K562 (cell line): ENCODE measurements around the gene ATP23. TPM values are rescaled to one million over a fixed set of nuclear protein-coding genes. Genes with fewer than 3 reads are reported as not detected.

Source experiments
- ATAC-seq: fragments of 200-7000 bp; cut with Tn5 transposase; 3 replicates; pipeline ENCODE4 v1.9.1; 2020; ENCODE audit warnings: moderate library complexity
- BruUV-seq: library from RNA; stranded (reverse); fragments of 400-500 nt; replicated peaks from 2 replicates; lab custom pipeline; 2021; lab: Mats Ljungman, UMichigan
- CTCF ChIA-PET: fragments of 300-600 bp; formaldehyde crosslinking; extraction: SDS; loops from one replicate; lab custom pipeline; 2021; ENCODE audit warnings: low intra/inter-chr PET ratio; lab: Yijun Ruan, JAX
- POLR2A ChIA-PET: fragments of 300-600, 350-650 bp; sonication (Branson Sonifier 250); formaldehyde crosslinking; extraction: SDS; loops from one replicate; lab custom pipeline; 2021; ENCODE audit warnings: antibody characterized with exemption, inconsistent platforms; lab: Yijun Ruan, JAX
- DNase-seq, 4 experiments: peaks; one replicate each; pipeline versions ENCODE4 v3.0.0 to v3.0.0-alpha.2; 2011 to 2018; ENCODE audit warnings: low spot score in 3 of 4, mixed read lengths in 3 of 4; ENCODE audit errors: extremely low read depth in 1 of 4
- FAIRE-seq: peaks from 2 replicates; lab custom pipeline; 2011; peaks lifted over from hg19 to GRCh38; lab: Jason Lieb, UNC
- H2AFZ ChIP-seq: 2 replicates; pipeline ENCODE4 v1.6.0; 2011; ENCODE audit warnings: low read depth, low read length, control low read depth, inconsistent platforms
- H3K27ac ChIP-seq: fragments of 200-600 bp; 3 replicates; pipeline ENCODE4 v1.8.0; 2011; ENCODE audit warnings: low read depth, mild to moderate bottlenecking, control low read depth, inconsistent platforms, low read length, moderate library complexity, mixed read lengths; ENCODE audit errors: extremely low read depth
- H3K27me3 ChIP-seq, 2 experiments: fragments of 300-600 bp in 1 of 2; 2 replicates in 1 of 2; 3 replicates in 1 of 2; pipeline versions ENCODE4 v1.6.0 to v1.8.0; 2011; ENCODE audit warnings: inconsistent platforms in 2 of 2, low read length in 2 of 2, mild to moderate bottlenecking in 1 of 2, mixed read lengths in 1 of 2, moderate library complexity in 1 of 2; ENCODE audit not compliant: control insufficient read depth in 2 of 2, insufficient read depth in 2 of 2
- H3K36me3 ChIP-seq: fragments of 300-600 bp; 3 replicates; pipeline ENCODE4 v1.8.0; 2011; ENCODE audit warnings: mild to moderate bottlenecking, low read length, inconsistent platforms; ENCODE audit not compliant: control insufficient read depth, insufficient read depth
- H3K4me1 ChIP-seq, 2 experiments: fragments of 200-600 bp in 1 of 2; replicated peaks in 1 of 2; 2 replicates in 1 of 2; 3 replicates in 1 of 2; pipeline versions ENCODE4 v1.5.1 to v1.8.0; 2011; ENCODE audit warnings: inconsistent platforms in 2 of 2, low read length in 2 of 2, mild to moderate bottlenecking in 1 of 2, mixed read lengths in 1 of 2, moderate library complexity in 1 of 2; ENCODE audit not compliant: control insufficient read depth in 2 of 2, insufficient read depth in 2 of 2
- H3K4me2 ChIP-seq: 2 replicates; pipeline ENCODE4 v1.6.1; 2011; ENCODE audit warnings: low read length, control low read depth, inconsistent platforms, mixed read lengths; ENCODE audit not compliant: insufficient read depth
- H3K4me3 ChIP-seq: fragments of 200-600 bp; sonication (generic), shearing (Covaris generic); 2 replicates; pipeline ENCODE4 v1.5.1; 2016; ENCODE audit warnings: control low read depth, inconsistent platforms
- H3K79me2 ChIP-seq: fragments of 200-600 bp; 3 replicates; pipeline ENCODE4 v1.8.0; 2011; ENCODE audit warnings: low read length, inconsistent platforms; ENCODE audit not compliant: control insufficient read depth, insufficient read depth
- H3K9ac ChIP-seq, 2 experiments: 2 replicates each; pipeline versions ENCODE4 v1.6.0 to v1.6.1; 2011; ENCODE audit warnings: low read depth in 2 of 2, low read length in 2 of 2, control low read depth in 1 of 2, inconsistent platforms in 1 of 2, mild to moderate bottlenecking in 1 of 2, mixed read lengths in 1 of 2; ENCODE audit not compliant: insufficient read depth in 1 of 2
- H3K9me1 ChIP-seq: one replicate; pipeline ENCODE4 v1.6.0; 2011; ENCODE audit warnings: inconsistent platforms, mild to moderate bottlenecking, low read length, moderate library complexity; ENCODE audit not compliant: control insufficient read depth, insufficient read depth
- H3K9me3 ChIP-seq: replicated peaks from 2 replicates; pipeline ENCODE4 v1.5.1; 2011; ENCODE audit warnings: low read depth, low read length, inconsistent platforms; ENCODE audit not compliant: control insufficient read depth, insufficient read depth
- H4K20me1 ChIP-seq: replicated peaks from 2 replicates; pipeline ENCODE4 v1.6.1; 2011; ENCODE audit warnings: low read length, inconsistent platforms, mixed read lengths; ENCODE audit not compliant: control insufficient read depth, insufficient read depth
- ADNP ChIP-seq: fragments of 200-800 bp; sonication (Bioruptor generic); IDR thresholded peaks from 2 replicates; pipeline ENCODE4 v1.6.1; 2016; ENCODE audit warnings: missing genetic modification characterization, missing compliant biosample characterization
- ARNT ChIP-seq, 2 experiments: fragments of 450-650 bp; IDR thresholded peaks; 2 replicates each; pipeline ENCODE4 v1.6.1; 2016; ENCODE audit warnings: mild to moderate bottlenecking in 1 of 2
- ASH1L ChIP-seq: fragments of 450-650 bp; IDR thresholded peaks from 2 replicates; pipeline ENCODE4 v1.6.1; 2018; ENCODE audit warnings: borderline replicate concordance, mild to moderate bottlenecking, low read depth; ENCODE audit not compliant: partially characterized antibody
- BRD9 ChIP-seq: fragments of 450-650 bp; IDR thresholded peaks from 2 replicates; pipeline ENCODE4 v1.6.1; 2018; ENCODE audit warnings: low read depth; ENCODE audit not compliant: partially characterized antibody
- FUS ChIP-seq: fragments of 200-400 bp; formaldehyde crosslinking; optimal IDR thresholded peaks from 2 replicates; pipeline ENCODE3; 2017; ENCODE audit warnings: low read depth, low read length
- GTF2A2 ChIP-seq: IDR thresholded peaks from 2 replicates; pipeline ENCODE4 v1.6.1; 2016; ENCODE audit warnings: mild to moderate bottlenecking, missing genetic modification characterization, missing compliant biosample characterization
- HIVEP1 ChIP-seq: fragments of 250-450 bp; sonication (Bioruptor Pico); IDR thresholded peaks from 2 replicates; pipeline ENCODE4 v1.4.0; 2020; ENCODE audit warnings: mild to moderate bottlenecking
- IFI16 ChIP-seq: fragments of 250-450 bp; sonication (Bioruptor Pico); IDR thresholded peaks from 2 replicates; pipeline ENCODE4 v2.1.2; 2022; ENCODE audit warnings: mild to moderate bottlenecking, inconsistent platforms
- MAFG ChIP-seq: fragments of 450-650 bp; conservative IDR thresholded peaks from 2 replicates; pipeline ENCODE4 v1.6.1; 2016; ENCODE audit warnings: missing genetic modification characterization, missing compliant biosample characterization
- MEF2A ChIP-seq: IDR thresholded peaks from 2 replicates; pipeline ENCODE4 v1.6.1; 2011; ENCODE audit warnings: low read depth, mild to moderate bottlenecking, low read length, moderate library complexity; ENCODE audit not compliant: control insufficient read depth
- PHF8 ChIP-seq: fragments of 200-600 bp; sonication (generic); IDR thresholded peaks from 2 replicates; pipeline ENCODE4 v1.6.1; 2012; ENCODE audit warnings: mixed run types, mild to moderate bottlenecking, inconsistent platforms, low read length, moderate library complexity, borderline replicate concordance
- POLR3G ChIP-seq: IDR thresholded peaks from 2 replicates; pipeline ENCODE4 v1.6.1; 2011; ENCODE audit not compliant: insufficient read length, insufficient replicate concordance; ENCODE audit errors: extremely low read depth
- SMAD1 ChIP-seq: fragments of 150-350 bp; IDR thresholded peaks from 2 replicates; pipeline ENCODE4 v1.6.1; 2014; ENCODE audit warnings: low read length, low read depth; ENCODE audit not compliant: partially characterized antibody
- SMARCE1 ChIP-seq: fragments of 450-650 bp; IDR thresholded peaks from 2 replicates; pipeline ENCODE4 v1.7.1; 2016; ENCODE audit warnings: mild to moderate bottlenecking
- TGIF2 ChIP-seq: sonication (generic); formaldehyde crosslinking; IDR thresholded peaks from 2 replicates; pipeline ENCODE4 v1.8.1; 2022; ENCODE audit warnings: mild to moderate bottlenecking, missing genetic modification reagents, moderate library complexity
- ZFX ChIP-seq: sonication (generic); formaldehyde crosslinking; IDR thresholded peaks from 2 replicates; pipeline ENCODE4 v1.8.0; 2022; ENCODE audit warnings: mild to moderate bottlenecking, missing genetic modification reagents, moderate library complexity
- ZNF24 ChIP-seq: fragments of 450-650 bp; IDR thresholded peaks from 2 replicates; pipeline ENCODE4 v1.6.1; 2016
- WGBS: fragments of 100-300 bp; shearing (Covaris generic); methylation state at CpG from one replicate; pipeline ENCODE4 v1.1.6; 2016; ENCODE audit warnings: low coverage, mixed read lengths; ENCODE audit not compliant: insufficient coverage; ENCODE audit errors: missing lambda C conversion rate; 5-methylcytosine and 5-hydroxymethylcytosine counted together
- in situ Hi-C: fragments of 300-500 bp; cut with MboI; formaldehyde crosslinking; loops from 4 replicates; pipeline ENCODE4 v1.15.0; 2018; ENCODE audit warnings: inconsistent platforms, mixed read lengths
- intact Hi-C: fragments of 100-400 bp; cut with micrococcal nuclease; formaldehyde crosslinking; loops from 2 replicates; pipeline ENCODE4 v1.14.2; 2022
- polyA plus RNA-seq, 8 experiments: library from polyadenylated mRNA; depleted of rRNA in 4 of 8; stranded (reverse) in 5 of 8; unstranded in 3 of 8; fragments of >200 nt; fragmentation: Nextera tagmentation in 2 of 8; fragmentation: Illumina TruSeq in 1 of 8; extraction: Ambion mirVana in 2 of 8; extraction: Trizol in 1 of 8; gene quantifications; 2 replicates each; pipeline versions ENCODE4 v1.2.1 to v1.2.3, GENCODE V29; 2011 to 2014; ENCODE audit warnings: inconsistent platforms in 1 of 8, missing spikeins in 1 of 8
- total RNA-seq, 7 experiments: library from RNA; depleted of rRNA in 6 of 7; stranded (reverse); fragments of >200 nt in 6 of 7; fragmentation: Illumina TruSeq in 2 of 7; extraction: Trizol in 2 of 7; gene quantifications; 2 replicates each; pipeline versions ENCODE4 v1.2.1 to v1.2.3, GENCODE V29; 2011 to 2021; ENCODE audit warnings: low replicate concordance in 1 of 7
- TF ChIP-seq, protein P1 (sequence below): fragments of 450-650 bp; IDR thresholded peaks from 2 replicates; pipeline ENCODE4 v1.6.1; 2016; ENCODE audit warnings: borderline replicate concordance

The ATP23 gene
- total and polyA plus RNA-seq, 9 of the 15 experiments (the other 6 are each of a cell fraction or from before 2014, with no cell fraction given) = 8.3 to 53.7 (median 28.5) TPM

DNA sequence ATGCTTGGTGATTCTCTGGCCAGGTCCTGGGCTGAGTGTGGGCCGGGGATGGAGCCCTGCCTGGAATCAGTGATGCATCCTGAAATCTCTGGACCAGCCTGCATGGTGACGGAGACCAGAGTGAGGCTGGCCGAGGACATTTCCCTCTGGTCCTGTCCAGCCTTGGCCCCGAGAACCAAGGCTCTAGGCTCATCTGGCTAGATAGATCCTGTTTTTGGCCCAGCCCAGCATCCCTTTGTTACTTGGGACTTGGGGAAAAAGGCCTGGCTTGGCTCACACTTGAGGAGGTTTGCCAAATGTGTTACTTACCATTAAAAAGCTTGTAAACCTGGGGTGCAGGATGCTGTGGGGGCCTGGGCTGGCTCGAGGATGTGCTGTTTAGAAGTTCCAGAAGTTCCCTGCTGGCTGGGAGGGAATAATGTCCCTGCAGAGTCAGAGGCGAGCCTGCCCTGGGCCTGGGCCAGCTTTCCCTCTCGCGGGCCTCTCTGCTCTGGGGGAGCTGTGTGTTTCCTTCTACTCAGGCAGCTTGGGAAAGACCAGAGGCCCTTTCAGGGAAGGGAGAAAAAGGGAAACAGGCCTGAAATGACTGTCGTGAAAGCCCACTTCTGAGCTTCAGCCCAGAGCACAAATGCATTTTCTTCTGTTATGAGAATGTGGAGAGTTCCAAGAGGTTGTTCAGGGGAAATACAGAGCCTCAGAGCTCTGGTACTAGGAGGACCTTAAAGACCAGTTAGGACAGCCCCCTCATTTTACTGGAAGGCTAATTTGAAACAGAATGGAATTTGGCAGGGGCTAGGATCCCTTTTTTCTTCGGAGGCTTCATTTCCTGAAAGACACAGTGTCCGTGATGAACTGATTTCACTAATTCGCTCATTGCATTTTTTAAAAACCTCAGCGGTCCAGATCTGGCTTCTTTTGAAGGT is 47.7 kb upstream of the ATP23 start (continued):
- TF ChIP-seq ZFX (CRISPR knock-in tag) = 0 out of 2 replicates have a peak, but pooled peaks have one; percentile 49
- TF ChIP-seq MAFG (tag) = no peak
- TF ChIP-seq ARNT (IDR thresholded peaks at IDR 0.05) = no peak

- ChIA-PET POLR2A (interaction anchor here (0.6 to 2.3 kb wide), 10 partner anchors 10 to 76 kb away, joined by 3 to 9 read pairs (median 5); no protein-coding TSS in a partner anchor), CTCF (interaction anchor here (1.1 kb wide), 1 partner anchor 64 kb away, joined by 4 read pairs; no protein-coding TSS in a partner anchor)
- 90% methylated on average over 6 of the region's 6 CpGs for WGBS
- H3K27me3 ChIP-seq = no peaks in the 10 kb centered on the region
- no peak for TF ChIP-seq HIVEP1 (CRISPR knock-in tag)
- TF ChIP-seq ADNP = no peak
- no peak for TF ChIP-seq ZNF24
- TF ChIP-seq POLR3G = no peak
- no peak for TF ChIP-seq BRD9
- no peak for TF ChIP-seq IFI16 (CRISPR knock-in tag)
- TF ChIP-seq FUS = no peak
- no peak for TF ChIP-seq SMAD1
- TF ChIP-seq, protein P1, sequence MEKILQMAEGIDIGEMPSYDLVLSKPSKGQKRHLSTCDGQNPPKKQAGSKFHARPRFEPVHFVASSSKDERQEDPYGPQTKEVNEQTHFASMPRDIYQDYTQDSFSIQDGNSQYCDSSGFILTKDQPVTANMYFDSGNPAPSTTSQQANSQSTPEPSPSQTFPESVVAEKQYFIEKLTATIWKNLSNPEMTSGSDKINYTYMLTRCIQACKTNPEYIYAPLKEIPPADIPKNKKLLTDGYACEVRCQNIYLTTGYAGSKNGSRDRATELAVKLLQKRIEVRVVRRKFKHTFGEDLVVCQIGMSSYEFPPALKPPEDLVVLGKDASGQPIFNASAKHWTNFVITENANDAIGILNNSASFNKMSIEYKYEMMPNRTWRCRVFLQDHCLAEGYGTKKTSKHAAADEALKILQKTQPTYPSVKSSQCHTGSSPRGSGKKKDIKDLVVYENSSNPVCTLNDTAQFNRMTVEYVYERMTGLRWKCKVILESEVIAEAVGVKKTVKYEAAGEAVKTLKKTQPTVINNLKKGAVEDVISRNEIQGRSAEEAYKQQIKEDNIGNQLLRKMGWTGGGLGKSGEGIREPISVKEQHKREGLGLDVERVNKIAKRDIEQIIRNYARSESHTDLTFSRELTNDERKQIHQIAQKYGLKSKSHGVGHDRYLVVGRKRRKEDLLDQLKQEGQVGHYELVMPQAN = no peak
- TF ChIP-seq ASH1L = no peak
- TF ChIP-seq PHF8 = no peak
- no peak for TF ChIP-seq TGIF2
- no peak for TF ChIP-seq MEF2A
- no peak for TF ChIP-seq GTF2A2 (tag)
- no peak for TF ChIP-seq SMARCE1
- H3K4me3 ChIP-seq = no peak overlapping the region
- H3K4me2 ChIP-seq = no peak overlapping the region
- no peak for DNase-seq
- no peaks in the 10 kb centered on the region for H3K79me2 ChIP-seq
- no peaks in the 10 kb centered on the region for H4K20me1 ChIP-seq
- H3K27ac ChIP-seq = no peak overlapping the region; the same call in 2 of the 3 replicates
- H3K9me1 ChIP-seq = no peaks in the 10 kb centered on the region
- intact Hi-C loops (no loop called here), in situ Hi-C loops (no loop called here)
- FAIRE-seq = no peak
- H3K9me3 ChIP-seq = no peaks in the 10 kb centered on the region
- H3K9ac ChIP-seq = peak overlapping the region in 1 of 2 experiments; percentile 48; a peak in 2 of 4 replicates
- H2AFZ ChIP-seq = peak overlapping the region; percentile 92
- ATAC-seq = no peak
- H3K36me3 ChIP-seq = no peaks in the 10 kb centered on the region
- BruUV-seq = no TSS peak
- H3K4me1 ChIP-seq = peaks cover 32 to 38% of the 10 kb centered on the region in 2 experiments
These were observed 46.7 kb upstream of the ATP23 start for GRCh38 chr12:57894399-57895292.
